Measurements from ENCODE around the gene EMC9. TPM values are rescaled to one million over a fixed set of nuclear protein-coding genes. Genes with fewer than 3 reads are reported as not detected.
A peak's percentile ranks its signal among the peaks of the same experiment; 100 is the strongest.

The EMC9 gene, protein sequence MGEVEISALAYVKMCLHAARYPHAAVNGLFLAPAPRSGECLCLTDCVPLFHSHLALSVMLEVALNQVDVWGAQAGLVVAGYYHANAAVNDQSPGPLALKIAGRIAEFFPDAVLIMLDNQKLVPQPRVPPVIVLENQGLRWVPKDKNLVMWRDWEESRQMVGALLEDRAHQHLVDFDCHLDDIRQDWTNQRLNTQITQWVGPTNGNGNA
- polyA plus RNA-seq (2012; ENCODE audit: insufficient read depth, insufficient read length): 54.8 TPM

DNA sequence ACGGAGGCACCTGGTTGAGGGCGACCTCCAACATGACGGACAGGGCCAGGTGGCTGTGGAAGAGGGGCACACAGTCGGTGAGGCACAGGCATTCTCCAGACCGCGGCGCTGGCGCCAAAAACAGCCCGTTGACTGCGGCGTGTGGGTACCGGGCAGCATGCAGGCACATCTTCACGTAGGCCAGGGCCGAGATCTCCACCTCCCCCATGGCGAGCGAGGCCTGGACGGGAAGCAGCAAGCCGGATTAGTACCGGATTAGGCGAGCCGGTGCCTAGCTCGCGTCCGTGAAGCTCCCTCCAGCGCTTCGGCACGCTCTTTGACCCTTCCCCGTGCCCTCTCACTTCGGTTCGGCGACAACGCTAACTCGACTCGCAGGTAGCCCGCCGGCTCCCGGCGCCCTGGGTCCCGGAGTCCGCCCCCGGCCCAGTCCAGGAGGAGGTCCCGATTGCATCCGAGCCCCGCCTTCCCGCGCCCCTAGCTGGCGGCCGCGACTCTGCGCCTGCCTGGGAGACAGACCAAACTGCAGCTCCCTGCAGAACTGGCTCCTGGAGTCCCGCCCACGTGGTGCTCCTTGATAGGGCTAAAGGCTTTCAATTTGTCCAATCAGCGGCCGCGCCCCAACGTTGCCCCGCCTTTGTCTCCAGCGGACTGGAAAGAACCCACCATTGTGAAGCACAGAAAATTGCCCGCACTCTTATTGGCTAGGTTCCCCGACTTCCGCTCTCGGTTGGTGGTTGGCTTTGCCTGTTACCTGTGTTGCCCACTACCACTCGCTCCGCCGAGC is at the start of gene EMC9:
Gene EMC9, minus strand, starts transcription at position 495 of the 784 bp plus-strand sequence. Its CDS starts 287 bp downstream, at position 208.
- DNase-seq (ENCODE audit: low read depth, low spot score): peak; percentile 99
- H3K4me3 ChIP-seq (ENCODE audit: low read length): peak within 1 kb of the TSS; percentile 96

DNA sequence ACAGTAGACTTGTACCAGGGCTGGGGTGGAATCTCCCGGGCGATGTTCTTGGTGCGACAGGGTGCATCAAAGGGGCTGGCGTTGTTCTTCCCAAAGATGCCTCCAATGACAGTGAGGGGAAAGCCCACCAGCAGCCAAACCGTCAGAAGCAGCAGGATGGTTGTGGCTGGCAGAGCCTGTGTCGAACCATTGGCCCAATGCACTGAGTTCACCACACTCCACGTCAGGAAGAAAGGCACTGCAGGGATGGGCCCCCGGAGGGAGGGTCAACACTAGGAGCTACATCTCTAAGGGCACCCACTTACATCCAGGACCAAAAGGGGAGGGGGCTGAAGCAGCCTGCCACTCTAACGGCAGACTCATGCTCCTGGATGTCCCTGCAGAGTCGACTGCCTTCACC is 49.0 kb upstream of the EMC9 start:
- H3K4me3 ChIP-seq (ENCODE audit: low read length): no peak overlapping the region
- DNase-seq (ENCODE audit: low read depth, low spot score): no peak

DNA sequence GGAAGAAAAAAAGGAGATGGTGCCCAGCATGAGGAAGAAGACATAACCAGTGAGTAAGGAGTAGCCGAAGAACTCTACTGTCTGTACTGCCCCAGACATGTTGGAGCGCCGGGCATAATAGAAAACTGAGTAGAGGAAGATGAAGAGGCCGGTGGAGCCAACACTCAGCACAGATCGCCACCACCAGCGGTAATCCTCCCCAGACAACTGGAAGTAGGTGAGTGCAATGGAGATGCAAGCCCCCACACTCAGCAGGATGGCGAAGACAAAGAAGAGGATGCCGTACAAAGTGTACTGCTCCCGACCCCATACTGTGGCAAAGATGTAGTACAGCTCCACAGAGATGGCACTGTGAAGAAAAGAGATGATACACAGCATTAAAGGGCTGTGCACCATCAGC is 48.1 kb upstream of the EMC9 start:
- peak overlapping the region; percentile 85; the same call in 1 of the 2 replicates for H3K4me3 ChIP-seq (ENCODE audit: low read length)

DNA sequence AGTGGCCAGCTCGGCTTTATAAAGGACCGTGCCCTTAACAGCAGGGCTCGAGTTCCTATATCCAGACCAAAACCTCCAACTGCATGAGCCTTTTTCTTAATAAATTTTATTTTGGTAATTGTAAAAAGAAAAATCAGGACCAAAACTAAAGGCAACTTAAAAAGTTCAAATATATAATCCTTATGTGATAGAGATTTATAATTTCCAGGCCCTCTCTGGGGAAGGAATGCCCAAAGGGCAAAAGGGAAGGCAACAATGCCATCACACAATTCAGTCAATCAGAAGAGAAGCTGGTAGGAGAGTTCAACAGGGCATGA is 47.6 kb upstream of the EMC9 start:
- peak overlapping the region; percentile 85 for H3K4me3 ChIP-seq (ENCODE audit: low read length)
- DNase-seq (ENCODE audit: low read depth, low spot score): no peak

More for the DNA sequence above, 48.1 kb upstream of the EMC9 start:
- no peak for DNase-seq (ENCODE audit: low read depth, low spot score)

DNA sequence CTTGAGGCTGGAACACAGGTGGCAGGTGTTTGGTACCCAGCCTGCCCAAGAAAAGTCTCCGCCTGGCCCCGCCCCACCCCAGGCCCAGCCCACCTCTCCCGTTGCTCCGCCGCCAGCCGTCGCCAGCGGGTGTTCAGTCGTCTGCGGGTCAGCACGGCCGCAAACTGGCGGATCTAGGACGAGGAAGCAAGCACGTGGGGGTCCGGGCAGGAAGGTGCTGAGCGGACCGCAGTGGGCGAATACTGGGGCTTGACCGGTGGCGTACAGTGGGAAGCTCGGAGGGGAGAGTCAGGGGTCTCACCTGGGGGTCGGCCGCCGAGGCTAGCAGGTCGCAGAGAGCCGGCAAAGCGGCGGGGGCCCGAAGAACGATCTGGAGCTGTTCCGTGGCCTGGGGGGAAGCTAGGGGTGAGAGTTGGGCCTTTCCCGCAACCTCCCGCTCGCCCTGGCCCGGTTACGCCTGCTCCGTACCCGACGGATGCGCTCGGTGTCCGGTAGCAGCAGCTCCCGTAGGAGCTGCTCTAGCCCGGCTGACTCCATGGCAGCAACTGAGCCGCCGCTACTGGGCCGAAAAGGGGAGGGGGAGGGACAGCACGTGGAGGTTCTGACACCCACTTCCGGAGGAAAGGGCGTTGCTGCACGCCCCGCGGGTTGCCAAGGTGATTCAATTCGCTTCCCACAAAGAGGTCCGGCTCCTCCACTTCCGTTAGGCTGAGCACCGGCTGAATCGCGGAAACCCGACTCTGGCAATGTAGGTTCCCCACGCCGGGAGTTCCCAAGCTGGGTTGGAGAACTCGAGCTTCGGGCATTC is 47.1 kb upstream of the EMC9 start, which contains the start of gene IPO4:
Gene IPO4, minus strand, starts transcription at position 566 of the 808 bp plus-strand sequence. Its CDS starts 29 bp downstream, at position 537.
- peak; percentile 98 for DNase-seq (ENCODE audit: low read depth, low spot score)
- peak within 1 kb of the TSS; percentile 85 for H3K4me3 ChIP-seq (ENCODE audit: low read length)

DNA sequence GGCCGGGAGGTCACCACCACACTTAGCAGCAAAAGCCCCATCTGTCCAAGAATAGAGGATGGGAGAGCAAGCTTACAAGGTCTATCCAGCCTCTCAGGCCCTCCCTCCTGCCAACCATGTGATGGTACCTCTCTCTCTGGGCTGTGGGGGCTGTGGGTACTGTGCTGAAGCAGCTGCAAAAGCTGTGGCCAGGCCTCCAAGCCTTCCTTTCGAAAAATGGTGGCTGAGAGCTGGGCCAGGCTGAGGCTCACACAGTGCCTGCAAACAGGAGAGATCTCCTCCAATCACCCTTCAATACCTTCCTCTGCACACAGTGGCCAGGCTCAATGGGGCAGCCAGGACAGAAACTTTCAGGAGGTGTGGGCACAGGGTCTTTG is 46.1 kb upstream of the EMC9 start:
- peak overlapping the region; percentile 85 for H3K4me3 ChIP-seq (ENCODE audit: low read length)
- no peak for DNase-seq (ENCODE audit: low read depth, low spot score)

DNA sequence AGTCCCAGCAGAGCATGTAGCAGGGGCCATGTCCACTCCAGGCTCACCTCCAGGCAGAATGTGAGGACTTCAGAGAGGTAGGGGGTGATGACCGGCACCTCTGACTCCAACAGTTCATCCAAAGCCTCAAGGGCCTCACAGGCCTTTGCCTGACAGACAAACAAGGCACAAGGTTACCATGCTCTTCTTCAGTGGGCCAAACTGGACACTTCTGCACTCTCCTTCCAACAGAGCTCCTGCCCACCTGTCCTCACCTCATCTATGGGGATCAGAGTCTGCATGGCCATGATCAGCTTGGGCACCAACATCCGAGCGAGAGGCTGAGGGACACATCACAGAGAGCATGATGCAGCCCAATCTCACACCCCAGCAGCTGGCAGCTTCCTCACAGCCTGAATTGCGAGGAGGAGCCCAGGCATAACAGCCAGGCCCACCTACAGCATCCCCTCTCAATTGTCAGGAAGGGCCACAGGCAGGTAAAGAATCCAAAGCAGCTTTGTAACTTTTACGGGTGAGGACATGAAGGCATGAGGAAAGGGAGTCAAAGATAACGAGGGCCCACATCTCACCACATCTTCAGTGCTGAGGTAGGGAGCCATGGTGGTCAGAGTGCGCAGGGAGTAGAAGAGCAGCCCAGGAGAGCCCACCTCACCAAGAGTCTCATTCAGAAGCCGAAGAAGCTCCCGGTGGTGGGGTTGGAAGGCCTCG is 45.6 kb upstream of the EMC9 start:
- no peak overlapping the region for H3K4me3 ChIP-seq (ENCODE audit: low read length)

DNA sequence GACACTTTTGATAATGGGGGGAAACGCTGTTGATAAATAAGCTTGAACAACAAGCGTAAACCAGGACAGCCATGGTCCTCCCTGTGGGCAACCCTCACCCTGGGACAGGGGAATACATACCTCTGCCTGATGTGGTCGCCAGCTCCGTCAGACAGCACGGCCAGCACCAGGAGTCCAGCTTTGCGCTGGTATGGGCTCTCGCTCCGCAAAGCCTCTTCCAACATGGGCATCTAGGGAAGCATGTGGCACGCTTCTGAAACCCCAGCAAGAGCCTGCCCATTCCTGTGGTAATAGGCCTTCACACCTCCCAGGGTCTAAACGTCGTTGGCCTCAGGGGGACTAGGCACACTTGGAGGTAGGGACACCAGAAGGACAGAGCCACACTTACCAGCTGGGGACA is 44.4 kb upstream of the EMC9 start:
- DNase-seq (ENCODE audit: low read depth, low spot score): no peak
- no peak overlapping the region for H3K4me3 ChIP-seq (ENCODE audit: low read length)

More for the DNA sequence above, 45.6 kb upstream of the EMC9 start:
- DNase-seq (ENCODE audit: low read depth, low spot score): no peak

DNA sequence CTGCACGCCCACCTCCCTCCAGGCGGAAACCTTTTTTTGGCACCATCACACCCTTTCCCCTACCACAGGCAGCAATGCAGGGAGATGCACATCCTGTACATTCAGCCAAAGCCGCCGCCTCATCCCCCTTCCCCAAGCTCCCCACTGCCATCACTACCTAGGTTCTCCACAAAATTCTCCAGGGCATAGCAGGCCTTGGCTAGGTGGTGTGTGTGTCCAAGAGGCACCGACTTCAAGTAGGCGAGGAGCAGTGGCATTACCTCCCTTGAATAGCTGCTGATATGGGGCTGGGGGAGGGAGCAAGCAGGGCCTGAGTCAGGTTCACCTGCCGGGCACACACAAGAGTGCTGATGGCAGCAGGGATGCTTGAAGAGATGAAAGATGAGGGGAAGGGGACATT is 43.6 kb upstream of the EMC9 start:
- no peak overlapping the region for H3K4me3 ChIP-seq (ENCODE audit: low read length)
- no peak for DNase-seq (ENCODE audit: low read depth, low spot score)

DNA sequence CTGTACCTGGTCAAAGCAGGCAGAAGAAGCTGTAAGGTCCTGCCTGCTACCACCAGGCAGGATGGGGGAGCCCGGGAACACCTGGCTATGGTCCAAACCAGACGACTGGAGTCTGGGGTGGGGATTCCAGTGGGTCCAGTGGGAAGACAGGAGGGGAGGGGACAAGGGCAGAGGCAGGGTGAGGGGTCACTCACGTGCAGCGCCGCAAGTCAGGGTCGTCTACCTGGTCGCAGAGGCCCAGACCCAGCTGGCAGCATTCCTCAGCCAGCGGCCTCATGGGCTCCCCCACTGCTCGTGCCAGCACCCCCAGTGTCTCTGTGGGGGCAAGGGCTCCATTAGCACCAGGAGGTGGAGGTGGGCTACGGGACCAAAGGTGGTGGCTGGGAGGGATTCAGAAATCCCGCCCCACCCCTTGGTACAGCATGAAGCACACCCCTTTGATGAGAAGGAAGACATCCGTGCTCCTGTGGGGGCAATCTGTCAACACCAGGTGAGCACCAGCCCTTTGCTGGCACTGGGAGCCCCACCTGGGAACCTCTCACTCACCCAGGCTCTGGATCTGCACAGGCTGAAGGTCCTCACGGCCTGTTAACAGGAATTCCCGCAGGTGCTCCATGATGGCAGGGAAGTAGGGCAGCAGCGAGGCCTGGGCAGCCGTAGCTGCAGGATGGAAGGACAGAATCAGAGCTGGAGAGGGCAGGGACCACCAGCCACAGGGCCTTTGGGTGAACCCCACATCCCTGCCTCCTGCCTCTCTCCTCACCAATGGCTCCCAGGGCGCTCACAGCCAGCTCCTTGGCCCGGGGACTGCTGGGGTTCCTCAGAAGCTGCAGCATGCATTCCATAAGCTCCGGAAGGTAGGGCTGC is 42.9 kb upstream of the EMC9 start:
- H3K4me3 ChIP-seq (ENCODE audit: low read length): no peak overlapping the region
- DNase-seq (ENCODE audit: low read depth, low spot score): no peak

DNA sequence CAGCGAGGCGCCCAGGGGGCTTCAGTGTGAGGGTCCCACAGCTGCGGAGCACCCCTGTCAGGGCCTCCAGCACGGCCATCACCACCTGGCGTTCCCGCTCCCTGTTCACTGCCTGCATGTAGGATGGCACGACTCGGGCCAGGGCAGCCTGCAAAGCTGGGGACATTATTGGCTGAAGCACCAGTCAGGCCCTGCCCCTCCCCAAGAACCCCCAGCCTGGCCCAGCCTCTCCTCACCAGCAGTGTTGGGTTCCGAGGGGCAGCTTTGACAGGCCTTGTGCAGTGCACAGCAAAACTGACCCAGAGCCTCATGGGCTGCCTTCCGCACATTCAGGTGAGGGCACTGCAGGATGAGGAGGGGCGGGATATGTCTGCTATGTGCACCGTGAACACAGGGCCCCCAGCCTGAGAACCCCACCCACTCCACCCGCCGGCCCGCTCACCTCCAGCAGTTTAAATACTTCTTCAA is 41.7 kb upstream of the EMC9 start:
- H3K4me3 ChIP-seq (ENCODE audit: low read length): no peak overlapping the region
- no peak for DNase-seq (ENCODE audit: low read depth, low spot score)

DNA sequence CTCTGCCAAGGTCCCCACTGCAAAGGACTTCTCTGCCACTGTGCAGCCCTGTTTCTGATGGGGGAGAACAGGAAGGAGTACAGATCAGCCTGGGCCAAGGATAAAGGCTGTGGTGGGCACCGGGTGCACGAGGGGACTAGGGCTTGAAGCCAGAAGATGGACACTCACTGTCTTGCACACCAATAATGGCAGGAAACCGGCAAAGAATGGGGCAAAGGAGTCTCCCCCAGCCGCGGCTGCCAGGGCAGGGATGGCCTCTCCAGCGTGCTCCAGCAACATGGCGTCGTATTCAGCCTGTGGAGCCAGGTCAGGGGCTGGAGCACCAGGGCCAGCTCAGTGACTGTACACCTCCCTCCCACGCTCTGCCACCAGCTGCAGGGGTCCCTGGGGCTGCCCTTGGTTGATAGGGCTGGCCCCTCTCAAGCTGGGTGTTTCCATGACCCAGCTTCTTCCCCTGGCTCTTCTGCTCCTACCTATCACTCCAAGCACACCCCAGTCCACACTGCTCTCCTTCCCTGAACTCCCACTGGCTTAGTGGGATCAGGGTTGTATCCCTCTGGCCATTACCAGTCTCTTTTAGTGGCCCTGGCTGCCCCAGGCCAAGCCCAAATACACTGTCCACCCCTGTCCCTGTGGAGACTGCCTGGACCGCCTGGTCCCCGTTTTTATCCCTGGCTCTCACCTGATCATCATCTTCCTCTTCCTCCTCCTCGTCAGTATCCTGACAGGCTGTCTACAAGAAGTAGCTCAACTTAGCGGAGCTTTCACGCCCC is 40.9 kb upstream of the EMC9 start:
- no peak overlapping the region for H3K4me3 ChIP-seq (ENCODE audit: low read length)
- no peak for DNase-seq (ENCODE audit: low read depth, low spot score)

DNA sequence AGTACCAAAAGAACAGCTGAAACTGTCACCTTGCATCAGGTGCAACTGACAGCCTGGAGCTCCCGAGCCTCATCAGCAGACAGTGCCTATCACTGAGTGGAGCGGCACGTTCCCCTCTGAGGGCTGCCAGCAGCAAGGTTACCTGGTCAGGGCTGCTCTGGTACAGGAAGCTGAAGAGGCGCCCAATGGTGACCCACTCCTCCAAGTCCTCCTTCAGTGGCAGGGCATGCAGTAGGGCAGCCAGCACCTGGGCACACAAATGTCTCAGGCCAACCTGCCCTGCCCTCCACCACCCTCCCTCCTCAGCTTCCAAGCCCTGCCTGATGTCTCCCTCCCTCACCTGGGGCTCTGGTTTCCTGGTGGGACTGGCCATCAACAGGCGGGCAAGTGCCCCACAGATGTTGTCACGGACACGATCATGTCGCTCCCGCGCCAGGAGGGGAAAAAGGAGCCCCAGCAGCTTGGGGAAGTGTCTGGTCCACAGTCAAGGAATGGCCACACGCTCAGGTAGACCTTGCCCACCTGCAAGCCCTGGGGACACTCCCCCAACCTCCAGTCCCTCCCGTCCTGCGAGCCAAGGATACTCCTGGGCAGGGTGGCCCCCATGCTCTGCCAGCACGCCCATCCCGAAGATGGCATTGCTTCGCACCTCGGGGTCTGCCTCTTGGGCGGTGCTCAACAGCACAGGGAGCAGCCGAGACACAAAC is 40.1 kb upstream of the EMC9 start:
- no peak overlapping the region for H3K4me3 ChIP-seq (ENCODE audit: low read length)
- no peak for DNase-seq (ENCODE audit: low read depth, low spot score)

DNA sequence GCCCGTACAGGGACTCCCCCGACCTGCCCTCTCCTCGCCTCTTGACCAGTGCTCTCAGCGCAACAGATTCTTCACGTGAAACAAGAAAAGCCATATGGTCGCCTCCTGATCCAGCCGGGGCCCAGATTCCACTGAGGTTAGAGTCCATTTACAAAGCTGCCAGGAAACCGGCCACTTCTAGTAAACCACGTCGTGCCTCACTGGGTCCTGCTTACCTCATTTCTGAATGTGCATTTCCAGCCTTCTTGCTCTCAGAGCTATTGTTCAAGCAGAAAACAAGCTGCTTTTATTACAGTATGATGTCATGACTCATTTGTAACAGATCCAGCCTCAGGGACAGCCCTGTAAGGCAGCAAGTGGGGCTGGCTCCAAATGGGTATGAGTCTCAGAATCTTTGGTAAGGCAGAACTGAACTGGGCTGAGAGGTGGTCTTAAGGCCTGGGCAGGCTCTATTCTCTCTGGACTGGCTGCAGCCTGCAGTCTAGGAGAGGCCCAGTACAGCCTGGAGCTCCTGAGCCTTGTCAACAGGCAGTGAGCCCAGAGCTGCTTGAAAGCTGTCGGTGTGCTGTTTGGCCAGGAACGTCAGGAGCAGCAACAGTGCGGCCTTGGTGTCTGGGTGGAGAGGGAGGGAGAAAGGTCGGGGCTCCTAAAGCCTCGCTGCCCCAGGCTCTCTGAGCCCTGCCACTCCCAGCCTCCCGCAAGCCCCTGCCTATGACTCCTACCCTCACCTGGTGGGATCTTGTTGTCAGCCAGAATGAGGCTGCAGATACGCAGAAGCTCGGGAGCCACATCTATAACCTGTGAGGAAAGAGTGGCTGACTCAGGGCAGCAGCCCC is 38.8 kb upstream of the EMC9 start:
- no peak overlapping the region for H3K4me3 ChIP-seq (ENCODE audit: low read length)
- no peak for DNase-seq (ENCODE audit: low read depth, low spot score)

DNA sequence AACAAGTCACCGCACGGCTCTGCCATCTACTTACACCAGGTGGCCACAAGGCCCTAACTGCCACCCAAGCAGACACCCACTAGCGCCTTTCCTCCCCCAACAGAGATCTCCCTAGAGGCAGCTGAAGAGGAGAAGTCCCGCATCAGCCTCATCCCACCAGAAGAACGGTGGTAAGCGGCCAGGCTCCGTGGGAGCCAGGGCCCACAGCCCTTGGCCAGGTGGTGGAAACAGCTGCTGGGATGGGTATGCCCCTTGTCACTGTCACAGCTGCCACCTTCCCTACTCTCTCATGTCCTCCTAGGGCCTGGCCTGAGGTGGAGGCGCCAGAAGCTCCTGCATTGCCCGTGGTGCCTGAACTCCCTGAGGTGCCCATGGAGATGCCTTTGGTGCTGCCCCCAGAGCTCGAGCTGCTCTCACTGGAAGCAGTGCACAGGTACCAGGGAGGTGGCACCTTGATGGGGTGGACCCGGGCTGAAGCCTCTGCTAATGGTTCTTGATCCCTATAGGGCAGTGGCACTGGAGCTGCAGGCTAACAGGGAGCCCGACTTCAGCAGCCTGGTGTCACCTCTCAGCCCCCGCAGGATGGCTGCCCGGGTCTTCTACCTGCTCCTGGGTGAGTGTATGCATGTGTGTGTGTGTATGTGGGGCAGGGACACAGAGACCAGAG is 38.0 kb upstream of the EMC9 start:
- H3K4me3 ChIP-seq (ENCODE audit: low read length): no peak overlapping the region
- DNase-seq (ENCODE audit: low read depth, low spot score): no peak

Data from Jurkat, Clone E6-1 (cell line).